ENCODE data around the gene BRSK2. TPM values are rescaled to one million over a fixed set of nuclear protein-coding genes. Genes with fewer than 3 reads are reported as not detected.

The BRSK2 gene
- total RNA-seq, 6 donors from 2014 or later, result 0.11 to 0.54 (median 0.25) TPM; not detected in 2

- ATAC-seq (ENCODE audit: low FRiP score in 2 of 2), result no peak
- 76 to 88% methylated on average over 4 to 26 of the region's 30 CpGs for WGBS, 2 donors
- no peak overlapping the region for H3K27ac ChIP-seq
- TF ChIP-seq CTCF (IDR thresholded peaks at IDR 0.05) (no peak), EP300 (IDR thresholded peaks at IDR 0.05) (no peak), POLR2A (IDR thresholded peaks at IDR 0.05) (no peak), POLR2AphosphoS5 (IDR thresholded peaks at IDR 0.05) (no peak)
- H3K9me3 ChIP-seq, result no peaks in the 10 kb centered on the region
- no peak for DNase-seq
- H3K4me3 ChIP-seq, result no peak overlapping the region
- peaks cover 0 to 12% (median 1%) of the 10 kb centered on the region in 4 donors for H3K27me3 ChIP-seq
- no peaks in the 10 kb centered on the region for H3K4me1 ChIP-seq
- H3K36me3 ChIP-seq, result no peaks in the 10 kb centered on the region
Measured at GRCh38 chr11:1445741-1446445, 56.2 kb downstream of the BRSK2 start.

- no peak overlapping the region for H3K4me3 ChIP-seq
- WGBS, 2 donors, result 79% methylated on average over 8 of the region's 9 CpGs; no CpG with 5 or more reads in 1 of the 2 donors
- TF ChIP-seq POLR2A (IDR thresholded peaks at IDR 0.05) (no peak), POLR2AphosphoS5 (IDR thresholded peaks at IDR 0.05) (no peak), CTCF (IDR thresholded peaks at IDR 0.05) (no peak), EP300 (IDR thresholded peaks at IDR 0.05) (no peak)
- no peaks in the 10 kb centered on the region for H3K4me1 ChIP-seq
- DNase-seq (no peak), ATAC-seq (ENCODE audit: low FRiP score in 2 of 2) (no peak)
- H3K27ac ChIP-seq, result no peak overlapping the region
- H3K9me3 ChIP-seq, result no peaks in the 10 kb centered on the region
- H3K36me3 ChIP-seq, result no peaks in the 10 kb centered on the region
- peaks cover 0 to 12% (median 1%) of the 10 kb centered on the region in 4 donors for H3K27me3 ChIP-seq
Measured at GRCh38 chr11:1446623-1447022, 56.9 kb downstream of the BRSK2 start.

GRCh38 chr11:1447845-1448825, 58.4 kb downstream of the BRSK2 start:
- Histone ChIP-seq H3K4me3 (no peak overlapping the region), H3K36me3 (no peaks in the 10 kb centered on the region), H3K27ac (no peak overlapping the region), H3K27me3 (peaks cover 0 to 12% (median 1%) of the 10 kb centered on the region in 4 donors), H3K9me3 (no peaks in the 10 kb centered on the region), H3K4me1 (peaks cover 0 to 1% (median under 1%) of the 10 kb centered on the region in 4 donors)
- DNase-seq (no peak), ATAC-seq (ENCODE audit: low FRiP score in 2 of 2) (no peak)
- TF ChIP-seq POLR2A (IDR thresholded peaks at IDR 0.05) (no peak), POLR2AphosphoS5 (IDR thresholded peaks at IDR 0.05) (no peak), CTCF (IDR thresholded peaks at IDR 0.05) (no peak), EP300 (IDR thresholded peaks at IDR 0.05) (no peak)
- 72 to 85% methylated on average over 10 to 32 of the region's 49 CpGs for WGBS, 2 donors

GRCh38 chr11:1448882-1449281, 59.1 kb downstream of the BRSK2 start:
- DNase-seq (no peak), ATAC-seq (ENCODE audit: low FRiP score in 2 of 2) (no peak)
- H3K4me3 ChIP-seq, result no peak overlapping the region
- 56 to 69% methylated on average over 10 to 16 of the region's 24 CpGs for WGBS, 2 donors
- peaks cover 0 to 4% (median 1%) of the 10 kb centered on the region in 4 donors for H3K4me1 ChIP-seq
- TF ChIP-seq EP300 (IDR thresholded peaks at IDR 0.05) (no peak), CTCF (IDR thresholded peaks at IDR 0.05) (no peak), POLR2AphosphoS5 (IDR thresholded peaks at IDR 0.05) (no peak), POLR2A (IDR thresholded peaks at IDR 0.05) (no peak)
- no peak overlapping the region for H3K27ac ChIP-seq
- H3K36me3 ChIP-seq, result no peaks in the 10 kb centered on the region
- no peaks in the 10 kb centered on the region for H3K9me3 ChIP-seq
- H3K27me3 ChIP-seq, result peaks cover 0 to 12% (median 1%) of the 10 kb centered on the region in 4 donors

All from upper lobe of left lung (tissue), 6 donors.